HG03103 (cell line): ENCODE data around the gene FMNL2.
A peak's percentile ranks its signal among the peaks of the same experiment; 100 is the strongest.
"Not testable (repeated sequence)": the region's sequence is repeated elsewhere in the genome, so short reads cannot be mapped to it uniquely, and the experiment has no call there.

Source experiments
- ATAC-seq: cut with Tn5 transposase; IDR thresholded peaks from one replicate; pipeline ENCODE4 v1.9.1; 2021; ENCODE audit warnings: low read depth; ENCODE audit not compliant: unreplicated experiment

FMNL2 gene

DNA sequence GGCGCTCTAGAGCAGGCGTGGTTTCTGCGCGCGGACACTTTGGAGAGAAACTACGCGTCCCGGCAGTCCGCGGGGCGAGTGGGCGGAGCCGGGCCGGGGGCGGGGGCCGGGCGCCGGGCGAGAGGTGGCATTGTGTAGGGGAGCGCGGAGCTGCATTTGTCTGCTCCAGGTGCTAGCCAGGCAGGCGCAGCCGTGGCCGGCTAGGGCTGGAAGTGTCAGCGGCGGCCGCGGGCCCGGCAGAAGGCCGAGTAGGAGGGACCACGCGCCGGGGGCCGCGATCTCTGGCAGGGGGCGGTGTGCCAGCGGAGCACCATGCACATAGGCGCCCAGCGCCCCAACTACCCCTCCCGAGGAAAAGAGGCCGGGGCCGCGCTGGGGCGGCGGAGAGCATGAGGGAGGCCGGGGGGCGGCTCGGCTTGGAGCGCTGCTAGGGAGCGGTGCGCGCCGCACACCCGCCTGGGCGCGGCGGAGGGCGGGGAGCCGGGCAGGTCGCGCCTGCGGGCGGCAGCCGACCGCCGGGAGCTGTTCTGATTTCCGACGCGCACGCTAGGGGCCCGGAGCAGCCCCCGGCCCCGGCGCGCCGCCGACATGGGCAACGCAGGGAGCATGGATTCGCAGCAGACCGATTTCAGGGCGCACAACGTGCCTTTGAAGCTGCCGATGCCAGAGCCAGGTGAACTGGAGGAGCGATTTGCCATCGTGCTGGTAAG, at the start of gene FMNL2:
Gene FMNL2 (plus strand): TSS at position 159 of the 710 bp plus-strand sequence.
- ATAC-seq: peak; percentile 86

- ATAC-seq: no peak
These were observed 42.0 kb upstream of the FMNL2 start for GRCh38 chr2:152292991-152293390.

DNA sequence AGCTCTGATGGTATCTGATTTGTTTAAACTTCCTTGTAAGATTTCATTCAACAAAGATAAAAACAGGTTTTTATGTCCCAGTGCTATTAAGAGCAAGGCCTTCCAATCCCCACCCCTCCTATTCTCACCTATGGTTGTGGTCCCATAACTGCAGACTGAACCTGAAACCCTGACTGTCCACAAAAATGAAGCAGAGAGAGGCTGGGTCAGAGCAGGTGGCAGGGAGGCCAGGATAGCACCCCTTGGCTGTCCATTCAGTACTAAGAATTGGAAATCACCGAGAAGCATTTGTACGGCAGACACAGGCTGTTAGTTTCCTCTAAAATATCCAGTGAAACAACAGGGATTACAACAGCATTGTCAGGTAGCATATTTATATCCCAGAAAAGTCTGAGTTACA, 37.3 kb upstream of the FMNL2 start:
- no peak for ATAC-seq

- no peak for ATAC-seq
These were observed 36.2 kb upstream of the FMNL2 start for GRCh38 chr2:152298754-152299153.

DNA sequence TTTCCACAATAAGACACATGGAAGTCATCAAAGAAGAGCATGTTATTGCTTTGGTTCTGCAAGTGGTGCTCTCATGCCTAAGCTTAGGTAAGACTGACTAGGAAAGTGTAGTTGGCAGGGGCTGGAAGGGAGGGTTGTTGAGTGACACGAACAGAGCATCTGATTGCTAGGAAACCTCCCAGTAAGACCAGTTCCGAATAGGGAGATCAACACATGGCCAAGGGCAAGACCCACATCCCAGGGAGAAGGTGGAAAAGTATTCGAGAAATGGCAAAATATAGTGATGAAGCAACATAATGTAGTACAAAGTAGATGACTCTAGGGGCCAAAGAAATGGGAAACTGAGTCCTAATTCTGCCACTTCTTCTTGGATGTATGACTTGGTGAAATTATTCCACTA, 33.8 kb upstream of the FMNL2 start:
- ATAC-seq: no peak

GRCh38 chr2:152303951-152304350, 31.0 kb upstream of the FMNL2 start:
- ATAC-seq: no peak

DNA sequence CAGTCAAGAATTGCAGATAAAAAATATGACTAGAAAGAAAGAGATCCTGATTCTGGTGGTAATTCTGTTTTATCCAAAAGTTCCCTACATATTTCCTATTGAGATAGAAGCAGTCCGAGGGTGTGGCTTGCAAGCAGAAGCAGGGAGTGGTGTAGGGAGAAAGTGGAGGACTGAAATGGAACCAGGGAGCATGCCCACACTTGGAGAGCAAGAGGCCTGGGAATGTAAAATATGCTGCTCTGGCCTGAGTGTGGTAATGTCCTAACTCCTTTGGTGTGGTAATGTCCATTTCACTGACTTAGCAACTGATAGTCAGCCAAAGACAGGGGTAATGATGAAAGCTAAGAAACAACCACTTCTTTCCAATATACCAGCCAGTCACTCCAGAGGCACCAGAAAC, 30.1 kb upstream of the FMNL2 start:
- ATAC-seq: no peak

GRCh38 chr2:152307863-152308262, 27.1 kb upstream of the FMNL2 start:
- ATAC-seq: no peak

DNA sequence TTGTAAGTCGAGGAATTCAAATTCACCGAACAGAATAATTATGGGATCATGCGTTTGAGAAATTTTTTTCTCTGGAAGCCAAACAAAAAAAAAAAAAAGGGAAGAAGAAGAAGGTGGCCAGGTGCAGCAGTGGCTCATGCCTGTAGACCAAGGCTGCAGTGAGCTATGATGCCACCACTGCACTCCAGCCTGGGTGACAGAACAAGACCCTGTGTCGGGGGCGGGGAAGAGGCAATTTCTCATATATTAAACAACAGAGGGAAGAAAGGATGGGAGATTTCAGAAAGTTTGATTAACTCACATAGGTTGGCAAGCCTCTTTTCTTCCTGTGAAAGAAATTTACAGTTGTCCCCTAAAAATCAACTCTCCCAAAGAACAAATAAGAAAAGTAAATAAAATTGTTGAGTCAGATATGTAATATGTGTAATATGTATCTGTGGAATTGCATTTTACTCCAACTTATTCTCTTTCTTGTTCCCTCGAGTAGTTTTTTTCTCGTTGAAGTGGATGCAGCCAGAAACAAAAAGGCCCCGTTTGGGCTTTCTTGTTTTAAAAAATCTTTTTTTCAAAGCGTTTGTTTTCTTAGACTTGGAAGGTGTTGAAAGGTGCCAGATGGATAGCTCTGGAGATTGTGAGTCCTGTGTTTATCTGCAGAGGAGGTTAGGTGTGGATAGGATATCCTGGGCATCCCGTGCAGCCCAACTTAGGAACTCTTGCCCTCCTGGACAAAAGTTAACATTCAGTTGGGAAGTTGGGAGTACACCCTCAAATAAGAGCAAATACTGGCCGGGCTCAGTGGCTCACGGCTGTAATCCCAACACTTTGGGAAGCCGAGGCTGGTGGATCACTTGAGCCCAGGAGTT, 25.4 kb upstream of the FMNL2 start:
- ATAC-seq: no peak

DNA sequence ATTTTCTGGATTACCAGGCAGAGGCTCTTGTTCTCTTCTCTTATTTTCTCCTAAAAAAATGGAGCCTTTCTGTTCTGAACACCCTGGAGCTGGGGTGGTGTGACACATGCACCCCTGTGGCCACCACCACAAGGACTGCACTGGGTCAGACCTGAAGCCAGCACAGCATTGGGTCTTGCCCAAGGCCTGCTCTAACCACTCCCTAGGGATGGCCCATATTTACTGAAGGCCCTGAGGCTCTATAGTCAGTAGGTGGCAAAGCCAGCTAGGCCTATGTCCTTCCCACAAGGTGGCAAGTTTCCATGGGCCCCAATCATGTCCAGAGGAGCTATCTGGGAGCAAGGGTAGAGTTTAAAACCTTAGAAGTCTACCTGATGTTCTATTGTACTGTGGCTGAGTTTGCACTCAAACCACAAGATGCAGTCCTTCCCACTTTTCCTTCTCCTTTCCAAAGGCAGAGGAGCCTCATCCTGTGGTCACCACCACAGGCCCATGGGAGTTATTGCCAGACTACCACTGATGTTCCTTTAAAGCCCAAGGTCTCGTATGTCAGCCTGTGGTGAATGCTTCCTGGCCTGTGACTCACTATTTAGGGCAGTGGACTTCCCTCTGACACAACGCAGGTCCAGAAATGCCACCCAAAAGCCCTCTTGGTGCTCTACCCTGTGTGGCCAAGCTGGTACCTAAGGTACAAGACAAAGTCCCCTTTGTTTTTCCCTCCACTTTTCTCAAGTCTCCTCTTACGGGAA, 15.0 kb upstream of the FMNL2 start:
- ATAC-seq: no peak

DNA sequence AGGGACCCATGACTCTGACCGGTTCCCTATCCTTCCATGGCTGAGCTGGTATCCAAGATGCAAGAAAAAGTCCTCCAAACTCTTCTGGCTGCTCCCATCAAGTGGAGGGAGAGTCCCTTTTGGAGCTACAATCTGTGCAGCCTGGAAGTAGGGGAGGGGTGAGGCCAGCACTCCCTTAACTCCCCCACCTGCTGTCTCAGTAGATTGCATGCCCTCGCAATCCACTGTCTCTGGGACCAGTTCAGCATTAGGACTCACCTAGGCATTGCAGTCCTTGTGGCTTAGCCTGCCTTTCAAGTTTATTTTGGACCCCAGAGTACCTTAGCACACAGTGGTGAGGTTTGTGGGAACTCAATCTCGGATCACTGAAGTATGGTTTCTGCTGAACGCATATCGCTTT, 14.2 kb upstream of the FMNL2 start:
- ATAC-seq: no peak

GRCh38 chr2:152322222-152322621, 12.8 kb upstream of the FMNL2 start:
- no peak for ATAC-seq

GRCh38 chr2:152325126-152325525, 9.8 kb upstream of the FMNL2 start:
- ATAC-seq: not testable (repeated sequence)

- no peak for ATAC-seq
These were observed 8.3 kb upstream of the FMNL2 start for GRCh38 chr2:152326710-152327109.

DNA sequence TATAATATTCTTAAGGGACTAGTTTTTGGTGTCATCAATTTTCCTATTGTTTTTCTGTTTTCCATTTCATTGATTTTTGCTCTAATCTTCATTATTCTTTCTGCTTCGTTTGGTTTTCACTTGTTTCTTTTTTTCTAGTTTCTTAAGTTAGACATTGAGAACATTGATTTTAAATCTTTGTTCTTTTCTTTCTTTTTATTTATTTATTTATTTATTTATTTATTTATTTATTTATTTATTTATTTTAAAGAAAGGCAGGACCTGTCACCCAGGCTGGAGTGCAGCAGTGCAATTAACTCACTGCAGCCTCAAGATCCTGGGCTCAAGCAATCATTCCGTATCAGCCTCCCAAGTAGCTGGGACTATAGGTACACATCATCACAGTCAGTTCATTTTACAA, 7.0 kb upstream of the FMNL2 start:
- no peak for ATAC-seq

DNA sequence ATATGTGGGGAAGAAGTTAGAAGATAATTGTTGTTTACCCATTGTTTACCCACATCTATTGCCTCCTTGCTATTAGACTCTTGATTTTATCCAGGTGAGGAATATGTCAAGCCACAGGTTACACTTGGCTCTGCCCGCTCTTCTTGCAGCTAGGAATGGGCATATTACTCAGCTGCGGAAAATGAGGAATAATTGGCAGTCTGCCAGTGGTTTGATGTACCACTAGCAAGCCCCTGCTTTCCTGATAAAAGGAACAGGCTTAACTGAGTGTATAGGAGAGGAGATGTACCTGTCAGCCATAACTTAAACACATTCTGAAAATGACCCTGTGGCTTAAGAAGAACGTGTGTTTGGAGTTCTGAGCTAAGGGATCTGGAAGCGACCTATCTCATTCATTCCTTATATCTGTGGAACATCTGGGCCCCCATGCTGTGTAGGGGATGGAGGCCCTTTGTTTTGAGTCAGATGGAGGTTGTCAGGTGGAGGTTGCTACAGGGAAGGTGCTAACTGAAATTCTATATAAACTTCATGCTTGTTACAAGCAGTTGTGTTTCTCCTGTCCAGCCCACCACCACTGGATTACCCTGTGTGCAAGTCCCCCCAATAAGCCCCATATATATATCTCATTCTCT, 4.6 kb upstream of the FMNL2 start:
- no peak for ATAC-seq

GRCh38 chr2:152334701-152335015, 316 bp upstream of the FMNL2 start:
- no peak for ATAC-seq

DNA sequence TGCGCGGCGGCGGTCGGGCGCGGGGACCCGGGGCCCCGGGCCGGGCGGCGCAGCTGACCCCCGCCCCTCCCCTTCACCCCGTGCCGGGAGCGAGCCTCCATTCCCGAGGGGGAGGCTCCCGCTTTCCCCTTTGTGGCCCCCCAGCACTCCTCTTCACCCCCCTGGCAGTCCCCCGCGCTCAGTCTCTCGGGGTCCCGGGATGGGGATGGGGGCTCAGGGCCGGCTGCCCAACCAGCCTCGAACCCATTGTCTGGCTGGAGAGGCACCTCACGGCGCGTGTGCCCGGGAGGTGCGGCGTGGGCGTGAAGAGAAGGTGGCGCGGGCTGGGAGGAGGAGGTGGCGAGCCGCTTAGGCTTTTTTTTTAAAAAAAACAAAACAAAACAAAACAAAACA, 748 bp downstream of the FMNL2 start:
- peak; percentile 17 for ATAC-seq

GRCh38 chr2:152336119-152336853, 1.3 kb downstream of the FMNL2 start:
- ATAC-seq: peak; percentile 21

DNA sequence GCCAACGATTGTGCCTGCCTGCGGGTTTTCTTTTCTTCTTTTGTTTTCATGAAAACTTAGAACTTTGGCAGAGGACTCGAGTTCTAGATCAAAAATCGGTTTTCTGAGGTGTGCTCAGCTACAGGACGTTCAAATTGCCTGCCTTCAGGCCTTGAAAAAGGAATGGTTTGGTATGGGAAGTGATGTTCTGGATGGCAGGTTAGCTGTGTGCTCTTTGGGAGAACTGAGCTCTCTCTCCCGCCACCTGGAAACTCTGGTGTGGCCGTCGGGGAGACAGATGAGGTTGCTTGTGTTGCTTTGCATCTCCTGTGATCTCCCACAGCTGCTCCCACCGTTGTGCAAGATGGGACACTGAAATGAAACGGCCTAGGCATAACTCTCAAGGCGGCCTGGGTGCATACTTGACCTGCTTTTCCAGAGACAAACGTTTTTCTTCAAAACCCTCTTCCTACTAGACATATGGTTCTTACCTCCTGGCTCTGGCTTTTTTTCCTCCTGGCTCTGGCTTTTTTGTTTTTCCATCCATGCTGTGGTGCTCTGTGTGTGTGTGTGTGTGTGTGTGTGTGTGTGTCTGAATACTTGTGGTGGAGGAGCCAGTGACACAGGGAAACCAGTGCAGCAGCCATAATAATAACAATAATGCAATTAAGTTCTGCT, 2.0 kb downstream of the FMNL2 start:
- ATAC-seq: no peak
